Fibroblast of lung (primary cell): ENCODE measurements around the gene BHLHA9. TPM values are rescaled to one million over a fixed set of nuclear protein-coding genes. Genes with fewer than 3 reads are reported as not detected.

Experiments
- DNase-seq, 2 donors: peaks; one replicate each; pipeline versions ENCODE4 v3.0.0 to v3.0.0-alpha.2; 2010; ENCODE audit warnings: low read depth in 2 of 2
- H2AFZ ChIP-seq: 2 replicates; pipeline ENCODE4 v1.5.1; 2012; ENCODE audit warnings: low read length, control low read depth, inconsistent platforms
- H3K27ac ChIP-seq: 2 replicates; pipeline ENCODE4 v1.5.1; 2011; ENCODE audit warnings: low read length, control low read depth; ENCODE audit not compliant: insufficient read depth
- H3K27me3 ChIP-seq: 2 replicates; pipeline ENCODE4 v1.5.1; 2011; ENCODE audit warnings: mild to moderate bottlenecking, low read length; ENCODE audit not compliant: control insufficient read depth, insufficient read depth
- H3K36me3 ChIP-seq: 2 replicates; pipeline ENCODE4 v1.5.1; 2011; ENCODE audit warnings: low read length; ENCODE audit not compliant: control insufficient read depth, insufficient read depth
- H3K4me1 ChIP-seq: 2 replicates; pipeline ENCODE4 v1.5.1; 2011; ENCODE audit warnings: low read length; ENCODE audit not compliant: control insufficient read depth, insufficient read depth; ENCODE audit errors: extremely low read depth
- H3K4me2 ChIP-seq: 2 replicates; pipeline ENCODE4 v1.5.1; 2011; ENCODE audit warnings: low read length, control low read depth; ENCODE audit not compliant: insufficient read depth; ENCODE audit errors: extremely low read depth
- H3K4me3 ChIP-seq, 4 experiments: fragments of 200-600 bp in 1 of 4; sonication (generic) in 1 of 4; replicated peaks in 1 of 4; 2 replicates each; pipeline ENCODE4 v1.5.1; 2011 to 2016; ENCODE audit warnings: low read length in 4 of 4, low read depth in 3 of 4, mild to moderate bottlenecking in 3 of 4, control low read depth in 2 of 4, inconsistent platforms in 1 of 4, mixed read lengths in 1 of 4; ENCODE audit not compliant: insufficient read depth in 1 of 4; ENCODE audit errors: control extremely low read depth in 1 of 4
- H3K79me2 ChIP-seq: 2 replicates; pipeline ENCODE4 v1.5.1; 2012; ENCODE audit warnings: mild to moderate bottlenecking, low read length, inconsistent platforms; ENCODE audit not compliant: control insufficient read depth, insufficient read depth
- H3K9ac ChIP-seq: 2 replicates; pipeline ENCODE4 v1.5.1; 2011; ENCODE audit warnings: mild to moderate bottlenecking, low read length, control low read depth; ENCODE audit not compliant: insufficient read depth
- H3K9me3 ChIP-seq: 2 replicates; pipeline ENCODE4 v1.5.1; 2012; ENCODE audit warnings: low read depth, low read length; ENCODE audit not compliant: control insufficient read depth, insufficient read depth
- H4K20me1 ChIP-seq: 2 replicates; pipeline ENCODE4 v1.5.1; 2011; ENCODE audit warnings: low read length; ENCODE audit not compliant: control insufficient read depth, insufficient read depth; ENCODE audit errors: extremely low read depth
- EZH2 ChIP-seq: IDR thresholded peaks from 2 replicates; pipeline ENCODE4 v1.5.1; 2012; ENCODE audit warnings: low read length, control low read depth, mild to moderate bottlenecking; ENCODE audit errors: missing control alignments
- polyA plus RNA-seq, 2 donors: library from polyadenylated mRNA; depleted of rRNA in 1 of 2; stranded (reverse) in 1 of 2; unstranded in 1 of 2; fragments of >200 nt; gene quantifications; 2 replicates each; pipeline ENCODE4 v1.2.1, GENCODE V29; 2011 to 2012; ENCODE audit warnings: missing spikeins in 1 of 2
- total RNA-seq: library from RNA; depleted of rRNA; stranded (reverse); fragments of >200 nt; gene quantifications from 2 replicates; pipeline ENCODE4 v1.2.1, GENCODE V29; 2014
- TF ChIP-seq, protein P1 (sequence below), 2 donors: IDR thresholded peaks in 1 of 2; conservative IDR thresholded peaks in 1 of 2; 1 replicate in 1 of 2; 2 replicates in 1 of 2; pipeline ENCODE4 v1.5.1; 2011 to 2012; ENCODE audit warnings: low read length in 2 of 2, control low read depth in 1 of 2, inconsistent platforms in 1 of 2, low read depth in 1 of 2, mild to moderate bottlenecking in 1 of 2

BHLHA9 gene
- total and polyA plus RNA-seq, 2 donors (not counting 1 experiment from before 2014, with no cell fraction given) = not detected

DNA sequence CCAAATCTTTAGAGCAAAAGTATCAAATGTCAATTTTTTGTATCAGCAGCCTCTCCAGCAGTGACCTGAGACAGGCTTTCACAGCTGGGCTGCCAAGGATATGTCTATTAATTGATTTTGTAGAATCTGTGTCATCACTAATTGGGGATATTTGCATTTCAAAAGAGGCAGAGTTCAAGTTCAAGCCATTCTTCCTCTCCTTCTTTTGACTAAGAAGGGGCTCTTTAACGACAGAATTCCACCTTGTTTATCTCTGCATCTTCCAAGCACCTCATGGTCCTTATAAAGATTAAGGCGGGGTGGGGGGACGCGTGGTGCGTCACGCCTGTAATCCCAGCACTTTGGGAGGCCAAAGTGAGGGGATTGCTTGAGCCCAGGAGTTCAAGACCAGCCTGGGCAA, 15.2 kb upstream of the BHLHA9 start:
- no peak overlapping the region for H3K9ac ChIP-seq
- no peaks in the 10 kb centered on the region for H3K27me3 ChIP-seq
- H3K4me3 ChIP-seq = no peak overlapping the region
- TF ChIP-seq EZH2 = no peak
- TF ChIP-seq, protein P1, sequence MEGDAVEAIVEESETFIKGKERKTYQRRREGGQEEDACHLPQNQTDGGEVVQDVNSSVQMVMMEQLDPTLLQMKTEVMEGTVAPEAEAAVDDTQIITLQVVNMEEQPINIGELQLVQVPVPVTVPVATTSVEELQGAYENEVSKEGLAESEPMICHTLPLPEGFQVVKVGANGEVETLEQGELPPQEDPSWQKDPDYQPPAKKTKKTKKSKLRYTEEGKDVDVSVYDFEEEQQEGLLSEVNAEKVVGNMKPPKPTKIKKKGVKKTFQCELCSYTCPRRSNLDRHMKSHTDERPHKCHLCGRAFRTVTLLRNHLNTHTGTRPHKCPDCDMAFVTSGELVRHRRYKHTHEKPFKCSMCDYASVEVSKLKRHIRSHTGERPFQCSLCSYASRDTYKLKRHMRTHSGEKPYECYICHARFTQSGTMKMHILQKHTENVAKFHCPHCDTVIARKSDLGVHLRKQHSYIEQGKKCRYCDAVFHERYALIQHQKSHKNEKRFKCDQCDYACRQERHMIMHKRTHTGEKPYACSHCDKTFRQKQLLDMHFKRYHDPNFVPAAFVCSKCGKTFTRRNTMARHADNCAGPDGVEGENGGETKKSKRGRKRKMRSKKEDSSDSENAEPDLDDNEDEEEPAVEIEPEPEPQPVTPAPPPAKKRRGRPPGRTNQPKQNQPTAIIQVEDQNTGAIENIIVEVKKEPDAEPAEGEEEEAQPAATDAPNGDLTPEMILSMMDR (conservative IDR thresholded peaks at IDR 0.05 in 1 of 2, IDR thresholded peaks at IDR 0.05 in 1 of 2; ENCODE audit: low read depth in 1 of 2, low read length in 2 of 2) = no peak
- H3K27ac ChIP-seq = no peak overlapping the region
- no peaks in the 10 kb centered on the region for H3K4me1 ChIP-seq
- no peaks in the 10 kb centered on the region for H3K9me3 ChIP-seq
- no peak overlapping the region for H2AFZ ChIP-seq
- H4K20me1 ChIP-seq = no peaks in the 10 kb centered on the region
- H3K4me2 ChIP-seq = no peak overlapping the region
- no peaks in the 10 kb centered on the region for H3K79me2 ChIP-seq
- H3K36me3 ChIP-seq = no peaks in the 10 kb centered on the region
- no peak for DNase-seq

DNA sequence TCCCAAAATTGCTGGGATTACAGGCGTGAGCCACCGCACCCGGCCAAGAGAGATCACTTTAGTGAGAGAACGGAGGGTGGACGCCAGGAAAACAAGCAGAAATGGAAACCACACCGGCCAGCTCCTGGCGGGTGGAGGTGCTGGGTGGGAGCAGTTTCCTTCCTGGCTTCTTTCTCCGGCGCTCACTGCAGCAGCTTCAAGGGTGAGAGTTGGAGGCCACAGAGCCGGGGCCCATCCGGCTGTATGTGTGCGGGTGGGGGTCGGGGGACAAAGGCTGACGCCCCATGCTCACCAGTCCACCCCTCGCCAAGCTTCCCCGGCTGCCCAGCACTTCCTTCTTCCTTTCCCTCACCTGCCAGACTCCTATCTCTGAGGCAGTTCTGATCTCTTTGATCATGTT, 13.5 kb upstream of the BHLHA9 start:
- H3K9ac ChIP-seq = no peak overlapping the region
- H3K27me3 ChIP-seq = no peaks in the 10 kb centered on the region
- H3K4me2 ChIP-seq = no peak overlapping the region
- no peaks in the 10 kb centered on the region for H3K79me2 ChIP-seq
- H3K4me1 ChIP-seq = no peaks in the 10 kb centered on the region
- H4K20me1 ChIP-seq = no peaks in the 10 kb centered on the region
- no peak overlapping the region for H2AFZ ChIP-seq
- no peak overlapping the region for H3K27ac ChIP-seq
- no peak for TF ChIP-seq EZH2
- TF ChIP-seq, protein P1 (conservative IDR thresholded peaks at IDR 0.05 in 1 of 2, IDR thresholded peaks at IDR 0.05 in 1 of 2; ENCODE audit: low read depth in 1 of 2, low read length in 2 of 2) = no peak
- H3K4me3 ChIP-seq = no peak overlapping the region
- DNase-seq = no peak
- no peaks in the 10 kb centered on the region for H3K9me3 ChIP-seq
- H3K36me3 ChIP-seq = no peaks in the 10 kb centered on the region

DNA sequence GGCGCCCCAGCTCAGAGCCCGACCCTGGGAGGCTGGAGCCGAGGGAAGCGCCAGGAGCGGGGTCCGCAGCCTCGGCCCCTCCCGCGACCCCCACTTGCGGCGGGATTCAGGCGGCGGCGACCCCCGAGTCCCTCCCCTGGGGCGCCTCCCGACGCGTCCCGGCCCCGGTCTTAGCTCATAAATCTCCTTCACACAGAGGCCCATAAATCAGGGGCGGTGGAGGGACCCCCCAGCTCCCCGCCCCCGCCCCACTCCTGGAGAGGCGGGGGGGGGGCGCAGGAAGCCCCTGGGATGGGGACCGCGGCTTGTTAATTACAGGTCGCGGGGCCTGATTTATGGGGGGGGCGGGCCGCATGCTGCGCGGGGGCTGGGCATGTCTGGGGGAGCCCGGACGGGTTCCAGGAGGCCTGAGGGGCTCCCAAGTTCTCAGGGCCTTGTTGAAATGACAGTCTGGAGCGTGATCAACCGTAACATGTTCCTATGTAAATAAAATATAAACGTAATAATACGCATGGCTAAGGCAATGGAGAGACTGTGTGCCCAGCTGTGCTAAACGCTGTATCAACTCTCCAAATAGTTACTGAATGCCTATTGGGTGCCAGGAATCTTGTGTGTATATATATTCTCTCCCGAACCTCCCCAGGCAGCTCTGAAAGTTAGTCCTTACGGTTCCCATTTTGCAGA, 10.0 kb upstream of the BHLHA9 start:
- no peaks in the 10 kb centered on the region for H3K79me2 ChIP-seq

More for the DNA sequence above, 10.0 kb upstream of the BHLHA9 start:
- Histone ChIP-seq H3K4me2 (peak overlapping the region; percentile 98), H3K4me1 (no peaks in the 10 kb centered on the region), H3K4me3 (peak overlapping the region; percentile 64 to 69 (median 67)), H2AFZ (peak overlapping the region; percentile 23), H3K9ac (peak overlapping the region; percentile 16), H3K27ac (no peak overlapping the region), H3K36me3 (no peaks in the 10 kb centered on the region), H4K20me1 (no peaks in the 10 kb centered on the region), H3K27me3 (no peaks in the 10 kb centered on the region), H3K9me3 (no peaks in the 10 kb centered on the region)
- no peak for DNase-seq
- TF ChIP-seq, protein P1 (conservative IDR thresholded peaks at IDR 0.05 in 1 of 2, IDR thresholded peaks at IDR 0.05 in 1 of 2; ENCODE audit: low read depth in 1 of 2, low read length in 2 of 2) = no peak
- TF ChIP-seq EZH2 = no peak
